HepG2 (cell line): Measurements from ENCODE around the gene AMTN.

Experiments used
- KLF11 ChIP-seq: IDR thresholded peaks from 2 replicates; pipeline ENCODE4 v1.6.1; 2016; ENCODE audit warnings: missing compliant biosample characterization
- NFE2 ChIP-seq: sonication (generic); formaldehyde crosslinking; IDR thresholded peaks from 2 replicates; pipeline ENCODE4 v1.4.0; 2020; ENCODE audit warnings: missing genetic modification reagents
- NFRKB ChIP-seq: fragments of 450-650 bp; IDR thresholded peaks from 2 replicates; pipeline ENCODE4 v1.6.1; 2017
- NFYB ChIP-seq: sonication (generic); formaldehyde crosslinking; IDR thresholded peaks from 2 replicates; pipeline ENCODE4 v1.4.0; 2020; ENCODE audit warnings: missing genetic modification reagents
- TFDP2 ChIP-seq: sonication (generic); formaldehyde crosslinking; IDR thresholded peaks from 2 replicates; pipeline ENCODE4 v1.4.0; 2020; ENCODE audit warnings: missing genetic modification reagents

GRCh38 chr4:70488748-70489147 lies 29.6 kb upstream of the AMTN start:
- TF ChIP-seq KLF11, result no peak
- TF ChIP-seq NFRKB, result no peak
- TF ChIP-seq NFYB (CRISPR knock-in tag), result no peak
- TF ChIP-seq TFDP2 (CRISPR knock-in tag), result no peak
- TF ChIP-seq NFE2 (CRISPR knock-in tag), result no peak
